Measurements from ENCODE around the gene FAM8A1. TPM values are rescaled to one million over a fixed set of nuclear protein-coding genes. Genes with fewer than 3 reads are reported as not detected.

FAM8A1 gene, protein sequence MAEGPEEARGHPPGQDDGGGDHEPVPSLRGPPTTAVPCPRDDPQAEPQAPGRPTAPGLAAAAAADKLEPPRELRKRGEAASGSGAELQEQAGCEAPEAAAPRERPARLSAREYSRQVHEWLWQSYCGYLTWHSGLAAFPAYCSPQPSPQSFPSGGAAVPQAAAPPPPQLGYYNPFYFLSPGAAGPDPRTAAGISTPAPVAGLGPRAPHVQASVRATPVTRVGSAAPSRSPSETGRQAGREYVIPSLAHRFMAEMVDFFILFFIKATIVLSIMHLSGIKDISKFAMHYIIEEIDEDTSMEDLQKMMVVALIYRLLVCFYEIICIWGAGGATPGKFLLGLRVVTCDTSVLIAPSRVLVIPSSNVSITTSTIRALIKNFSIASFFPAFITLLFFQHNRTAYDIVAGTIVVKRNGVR
- total RNA-seq, result 17.9 and 25.0 TPM in 2 replicates

DNA sequence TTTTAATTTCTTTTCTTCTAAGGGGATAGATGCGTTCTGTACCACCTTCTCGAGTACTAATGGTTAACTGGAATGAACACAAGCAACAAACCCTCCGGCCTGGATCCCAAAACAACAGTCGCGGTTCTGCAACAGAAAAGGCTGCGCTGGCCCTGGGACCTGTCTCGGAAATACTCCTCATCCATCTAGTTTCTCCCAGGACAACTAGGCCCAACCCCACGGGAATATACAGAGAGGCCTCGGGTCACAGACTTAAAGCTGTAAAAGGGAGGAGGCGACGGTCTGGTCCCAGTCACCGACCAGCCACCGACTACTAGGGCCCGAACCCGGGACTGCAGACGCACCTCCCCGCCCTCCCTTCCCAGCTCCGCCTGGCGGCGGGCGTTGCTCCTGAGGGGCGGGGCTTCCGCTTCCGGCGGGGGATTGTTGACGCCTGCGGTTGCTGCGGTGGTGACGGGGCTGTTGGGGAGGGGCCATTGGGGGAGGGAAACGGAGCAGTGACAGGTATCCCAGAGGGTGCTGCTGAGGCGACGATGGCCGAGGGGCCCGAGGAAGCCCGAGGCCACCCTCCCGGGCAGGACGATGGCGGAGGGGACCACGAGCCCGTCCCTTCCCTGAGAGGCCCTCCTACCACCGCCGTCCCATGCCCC lies at the start of gene FAM8A1:
Gene FAM8A1, plus strand, starts transcription at position 426 of the 650 bp plus-strand sequence. Its CDS starts 108 bp downstream, at position 534.

Other genes starting within 250 kb of the FAM8A1 start
- gene CAP2, start 206.7 kb upstream of the FAM8A1 start, total RNA-seq, result 4.0 and 6.7 TPM in 2 replicates
- 18.2 and 22.9 TPM in 2 replicates for gene NUP153, start 106.6 kb downstream of the FAM8A1 start, total RNA-seq